Fibroblast of pulmonary artery (primary cell): ENCODE results near the gene PDSS1.
"Not testable (repeated sequence)": the region's sequence is repeated elsewhere in the genome, so short reads cannot be mapped to it uniquely, and the experiment has no call there.

ENCODE experiments used
- DNase-seq: peaks from one replicate; pipeline ENCODE4 v3.0.0-alpha.2; 2010; ENCODE audit warnings: low read depth
- H3K4me3 ChIP-seq: replicated peaks from 2 replicates; pipeline ENCODE4 v1.5.1; 2011; ENCODE audit warnings: low read depth, mild to moderate bottlenecking, control low read depth, low read length, moderate library complexity
- TF ChIP-seq, protein P1 (sequence below): IDR thresholded peaks from 2 replicates; pipeline ENCODE4 v1.5.1; 2011; ENCODE audit warnings: mild to moderate bottlenecking, control low read depth, low read length, inconsistent platforms; ENCODE audit errors: missing control alignments

Gene PDSS1, protein sequence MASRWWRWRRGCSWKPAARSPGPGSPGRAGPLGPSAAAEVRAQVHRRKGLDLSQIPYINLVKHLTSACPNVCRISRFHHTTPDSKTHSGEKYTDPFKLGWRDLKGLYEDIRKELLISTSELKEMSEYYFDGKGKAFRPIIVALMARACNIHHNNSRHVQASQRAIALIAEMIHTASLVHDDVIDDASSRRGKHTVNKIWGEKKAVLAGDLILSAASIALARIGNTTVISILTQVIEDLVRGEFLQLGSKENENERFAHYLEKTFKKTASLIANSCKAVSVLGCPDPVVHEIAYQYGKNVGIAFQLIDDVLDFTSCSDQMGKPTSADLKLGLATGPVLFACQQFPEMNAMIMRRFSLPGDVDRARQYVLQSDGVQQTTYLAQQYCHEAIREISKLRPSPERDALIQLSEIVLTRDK

GRCh38 chr10:26697163-26697921, at the start of gene PDSS1:
Gene PDSS1 (plus strand): TSS chr10:26697701. CDS start chr10:26697712, 11 bp downstream.
- H3K4me3 ChIP-seq = peak within 1 kb of the TSS; percentile 76
- DNase-seq = peak; percentile 63
- TF ChIP-seq, protein P1, sequence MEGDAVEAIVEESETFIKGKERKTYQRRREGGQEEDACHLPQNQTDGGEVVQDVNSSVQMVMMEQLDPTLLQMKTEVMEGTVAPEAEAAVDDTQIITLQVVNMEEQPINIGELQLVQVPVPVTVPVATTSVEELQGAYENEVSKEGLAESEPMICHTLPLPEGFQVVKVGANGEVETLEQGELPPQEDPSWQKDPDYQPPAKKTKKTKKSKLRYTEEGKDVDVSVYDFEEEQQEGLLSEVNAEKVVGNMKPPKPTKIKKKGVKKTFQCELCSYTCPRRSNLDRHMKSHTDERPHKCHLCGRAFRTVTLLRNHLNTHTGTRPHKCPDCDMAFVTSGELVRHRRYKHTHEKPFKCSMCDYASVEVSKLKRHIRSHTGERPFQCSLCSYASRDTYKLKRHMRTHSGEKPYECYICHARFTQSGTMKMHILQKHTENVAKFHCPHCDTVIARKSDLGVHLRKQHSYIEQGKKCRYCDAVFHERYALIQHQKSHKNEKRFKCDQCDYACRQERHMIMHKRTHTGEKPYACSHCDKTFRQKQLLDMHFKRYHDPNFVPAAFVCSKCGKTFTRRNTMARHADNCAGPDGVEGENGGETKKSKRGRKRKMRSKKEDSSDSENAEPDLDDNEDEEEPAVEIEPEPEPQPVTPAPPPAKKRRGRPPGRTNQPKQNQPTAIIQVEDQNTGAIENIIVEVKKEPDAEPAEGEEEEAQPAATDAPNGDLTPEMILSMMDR = no peak

DNA sequence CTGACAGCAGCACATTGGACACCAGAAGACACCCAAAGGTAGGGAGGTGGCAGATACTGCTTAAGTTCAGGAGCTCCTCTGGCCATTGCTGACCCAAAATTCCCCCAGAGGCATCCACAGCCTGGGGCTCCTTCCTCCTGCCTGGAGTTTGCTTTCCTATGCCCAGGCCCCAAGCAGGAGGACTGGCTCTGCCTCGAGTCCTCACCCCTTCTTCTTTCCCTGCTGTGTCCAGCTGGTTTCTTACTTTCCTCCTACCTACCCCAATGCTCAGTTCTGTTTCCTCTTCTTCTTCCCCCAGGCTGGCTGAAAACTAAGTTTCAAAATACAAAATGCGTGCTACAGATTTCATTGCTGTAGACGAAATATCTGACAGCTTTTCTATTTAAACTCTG, 49.3 kb upstream of the PDSS1 start:
- not testable (repeated sequence) for DNase-seq, H3K4me3 ChIP-seq

DNA sequence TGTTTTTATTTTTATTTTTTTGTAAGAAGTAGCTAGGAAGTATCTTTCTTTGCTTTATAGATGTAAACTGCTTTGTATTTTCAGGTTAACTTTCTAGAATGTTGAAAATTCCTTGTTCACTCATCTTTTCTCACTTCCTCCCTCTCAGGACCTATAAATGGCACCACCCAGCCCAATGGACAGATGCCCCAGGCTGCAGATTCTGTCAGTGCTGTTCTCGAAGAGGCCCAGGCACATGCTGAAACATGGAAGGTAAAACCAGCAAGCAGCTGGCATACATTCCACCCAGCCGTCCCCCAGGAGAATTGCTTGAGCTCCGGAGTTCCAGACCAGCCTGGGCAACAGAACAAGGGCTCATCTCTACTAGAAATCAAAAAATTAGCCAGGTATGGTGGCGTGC, 47.1 kb upstream of the PDSS1 start:
- H3K4me3 ChIP-seq = no peak overlapping the region
- TF ChIP-seq, protein P1 = no peak
- no peak for DNase-seq

- not testable (repeated sequence) for H3K4me3 ChIP-seq, DNase-seq
Measured at GRCh38 chr10:26651476-26651875, 46.0 kb upstream of the PDSS1 start.

DNA sequence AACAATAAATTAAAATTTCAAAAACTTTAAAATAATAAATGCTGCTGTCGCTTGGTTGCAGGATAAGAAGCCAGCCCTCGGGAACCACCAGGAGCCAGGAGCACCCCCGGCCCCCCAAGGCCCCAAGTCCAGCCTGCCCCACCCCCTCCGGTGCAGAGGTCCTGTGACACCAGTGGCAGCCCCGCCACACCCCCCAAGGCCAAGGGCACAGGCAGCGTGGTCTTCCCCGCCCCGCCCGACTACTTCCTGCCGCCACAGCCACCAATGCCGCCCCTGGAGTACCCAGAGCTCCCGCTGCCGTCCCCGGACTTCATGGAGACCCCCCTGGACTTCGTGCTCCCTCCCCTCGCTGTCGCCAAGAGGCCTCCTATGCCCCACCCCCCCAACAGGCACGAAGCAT, 44.5 kb upstream of the PDSS1 start:
- no peak for DNase-seq

DNA sequence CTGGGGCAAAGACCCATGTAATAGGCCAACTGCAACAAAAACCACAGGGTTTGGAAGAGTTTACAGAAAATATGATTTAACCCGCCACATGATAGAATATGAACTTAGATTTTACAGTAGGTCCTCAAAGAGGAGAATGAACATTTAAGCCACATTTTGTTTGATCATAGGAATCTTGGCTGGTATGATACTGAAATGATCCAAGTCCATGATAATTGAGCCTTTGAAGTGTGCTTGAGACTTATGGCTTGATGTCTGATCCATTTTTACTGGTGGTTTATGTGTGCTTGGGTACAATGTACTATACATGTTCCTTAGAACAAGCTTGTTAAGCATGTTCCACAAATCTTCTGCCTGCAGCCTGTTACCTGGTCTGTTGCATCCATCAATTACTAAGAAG, 41.8 kb upstream of the PDSS1 start:
- TF ChIP-seq, protein P1 = no peak
- DNase-seq = no peak
- no peak overlapping the region for H3K4me3 ChIP-seq

More for the DNA sequence above, 44.5 kb upstream of the PDSS1 start:
- TF ChIP-seq, protein P1 = no peak
- H3K4me3 ChIP-seq = no peak overlapping the region

- DNase-seq = no peak
- TF ChIP-seq, protein P1 = no peak
- H3K4me3 ChIP-seq = no peak overlapping the region
Measured at GRCh38 chr10:26662864-26663263, 34.6 kb upstream of the PDSS1 start.
